AG04450 (cell line): ENCODE data around the gene QRFP. TPM values are rescaled to one million over a fixed set of nuclear protein-coding genes. Genes with fewer than 3 reads are reported as not detected.
A peak's percentile ranks its signal among the peaks of the same experiment; 100 is the strongest.

Experiments used
- CTCF ChIA-PET: fragments of 300-600, 350-600 bp; formaldehyde crosslinking; extraction: SDS; loops from one replicate; lab custom pipeline; 2022; ENCODE audit warnings: antibody characterized with exemption, inconsistent platforms; lab: Charles Lee
- POLR2A ChIA-PET: fragments of 350-600 bp; formaldehyde crosslinking; extraction: SDS; loops from one replicate; lab custom pipeline; 2021; ENCODE audit warnings: antibody characterized with exemption, inconsistent platforms; lab: Yijun Ruan, JAX
- DNase-seq: peaks from one replicate; pipeline ENCODE4 v3.0.0-alpha.2; 2011; ENCODE audit warnings: low read depth, low spot score
- H3K27ac ChIP-seq: one replicate; pipeline ENCODE4 v1.5.1; 2012; ENCODE audit warnings: low read depth, low read length, control low read depth
- H3K27me3 ChIP-seq: one replicate; pipeline ENCODE4 v1.6.0; 2012; ENCODE audit warnings: low read length; ENCODE audit not compliant: control insufficient read depth, insufficient read depth
- H3K4me3 ChIP-seq: 2 replicates; pipeline ENCODE4 v1.5.1; 2011; ENCODE audit warnings: mild to moderate bottlenecking, low read depth, low read length, control low read depth
- H3K9me3 ChIP-seq: 2 replicates; pipeline ENCODE4 v1.5.1; 2012; ENCODE audit warnings: low read length; ENCODE audit not compliant: control insufficient read depth, insufficient read depth
- CTCF ChIP-seq: IDR thresholded peaks from 2 replicates; pipeline ENCODE4 v1.5.1; 2011; ENCODE audit warnings: low read depth, low read length, control low read depth, inconsistent platforms
- polyA plus RNA-seq: library from polyadenylated mRNA; depleted of rRNA; stranded (reverse); fragments of >200 nt; gene quantifications from 2 replicates; pipeline ENCODE4 v1.2.3, GENCODE V29; 2011

The QRFP gene
- polyA plus RNA-seq, 1 experiment: not detected

- Histone ChIP-seq H3K27me3 (peaks cover 14% of the 10 kb centered on the region), H3K9me3 (no peaks in the 10 kb centered on the region; the same call in 1 of the 2 replicates), H3K27ac (no peak overlapping the region), H3K4me3 (no peak overlapping the region)
- POLR2A ChIA-PET: interaction anchor here (0.6 kb wide), 1 partner anchor 9 kb away, joined by 9 read pairs; no protein-coding TSS in a partner anchor
- CTCF ChIA-PET: interaction anchor here (0.9 kb wide), 1 partner anchor 221 kb away, joined by 3 read pairs; no protein-coding TSS in a partner anchor
- TF ChIP-seq CTCF: no peak
- DNase-seq: no peak
Measured at GRCh38 chr9:130921989-130922892, 25.6 kb upstream of the QRFP start.

- Histone ChIP-seq H3K4me3 (no peak overlapping the region), H3K27me3 (peaks cover 14% of the 10 kb centered on the region), H3K27ac (peak overlapping the region; percentile 2), H3K9me3 (no peaks in the 10 kb centered on the region; the same call in 1 of the 2 replicates)
- no peak for TF ChIP-seq CTCF
- CTCF ChIA-PET: interaction anchor here (0.9 kb wide), 1 partner anchor 220 kb away, joined by 3 read pairs; no protein-coding TSS in a partner anchor
- no peak for DNase-seq
- POLR2A ChIA-PET: interaction anchor here (0.6 kb wide), 1 partner anchor 8 kb away, joined by 9 read pairs; no protein-coding TSS in a partner anchor
Measured at GRCh38 chr9:130921300-130921988, 24.8 kb upstream of the QRFP start.

GRCh38 chr9:130920762-130921299 is 24.2 kb upstream of the QRFP start:
- ChIA-PET POLR2A (no interaction called here), CTCF (no interaction called here)
- Histone ChIP-seq H3K27ac (no peak overlapping the region), H3K4me3 (no peak overlapping the region), H3K9me3 (no peaks in the 10 kb centered on the region; the same call in 1 of the 2 replicates), H3K27me3 (peaks cover 14% of the 10 kb centered on the region)
- TF ChIP-seq CTCF: no peak
- DNase-seq: no peak

GRCh38 chr9:130920233-130920632 is 23.6 kb upstream of the QRFP start:
- CTCF ChIA-PET: no interaction called here
- no peak overlapping the region for H3K4me3 ChIP-seq
- DNase-seq: no peak
- peaks cover 14% of the 10 kb centered on the region for H3K27me3 ChIP-seq
- no peak for TF ChIP-seq CTCF
- H3K27ac ChIP-seq: no peak overlapping the region
- POLR2A ChIA-PET: no interaction called here
- H3K9me3 ChIP-seq: no peaks in the 10 kb centered on the region; the same call in 1 of the 2 replicates
